HepG2 (cell line): Measurements from ENCODE around the gene ADARB2. TPM values are rescaled to one million over a fixed set of nuclear protein-coding genes. Genes with fewer than 3 reads are reported as not detected.

Experiments used
- ATAC-seq: fragments of 200-7000 bp; cut with Tn5 transposase; 3 replicates; pipeline ENCODE4 v1.9.1; 2020; ENCODE audit warnings: mild to moderate bottlenecking, moderate library complexity
- BruUV-seq: library from RNA; stranded (reverse); fragments of 400-500 nt; replicated peaks from 2 replicates; lab custom pipeline; 2021; lab: Mats Ljungman, UMichigan
- CTCF ChIA-PET: fragments of 300-600 bp; formaldehyde crosslinking; extraction: SDS; loops from one replicate; lab custom pipeline; 2021; ENCODE audit warnings: low total read pairs, inconsistent platforms, low intra/inter-chr PET ratio; lab: Yijun Ruan, JAX
- POLR2A ChIA-PET: fragments of 350-600 bp; sonication (Branson Sonifier 250); formaldehyde crosslinking; loops from one replicate; lab custom pipeline; 2020; ENCODE audit warnings: antibody characterized with exemption, inconsistent platforms; lab: Yijun Ruan, JAX
- DNase-seq: peaks from one replicate; pipeline ENCODE4 v3.0.0-alpha.2; 2015; ENCODE audit warnings: low spot score
- FAIRE-seq: peaks from 3 replicates; lab custom pipeline; 2011; peaks lifted over from hg19 to GRCh38; lab: Jason Lieb, UNC
- H2AFZ ChIP-seq: one replicate; pipeline ENCODE4 v1.6.1; 2011; ENCODE audit warnings: low read length, inconsistent platforms
- H3K27ac ChIP-seq: fragments of 300-600 bp; 3 replicates; pipeline ENCODE4 v1.8.0; 2011; ENCODE audit warnings: mixed run types, mild to moderate bottlenecking, mixed read lengths, low read length, inconsistent platforms; ENCODE audit not compliant: insufficient read depth; ENCODE audit errors: extremely low read length
- H3K27me3 ChIP-seq, 2 experiments: fragments of 200-600 bp in 1 of 2; 2 replicates in 1 of 2; 3 replicates in 1 of 2; pipeline versions ENCODE4 v1.6.0 to v1.8.0; 2011; ENCODE audit warnings: low read length in 2 of 2, mild to moderate bottlenecking in 2 of 2, moderate library complexity in 2 of 2, inconsistent platforms in 1 of 2; ENCODE audit not compliant: insufficient read depth in 2 of 2, control insufficient read depth in 1 of 2
- H3K36me3 ChIP-seq, 2 experiments: fragments of 200-600 bp in 1 of 2; replicated peaks in 1 of 2; 2 replicates in 1 of 2; 3 replicates in 1 of 2; pipeline versions ENCODE4 v1.5.1 to v1.8.0; 2011; ENCODE audit warnings: low read length in 2 of 2, inconsistent platforms in 1 of 2; ENCODE audit not compliant: insufficient read depth in 2 of 2, control insufficient read depth in 1 of 2
- H3K4me1 ChIP-seq: 2 replicates; pipeline ENCODE4 v1.5.1; 2012; ENCODE audit warnings: low read length, inconsistent platforms; ENCODE audit not compliant: insufficient read depth
- H3K4me2 ChIP-seq: 2 replicates; pipeline ENCODE4 v1.6.0; 2011; ENCODE audit warnings: low read depth, low read length, inconsistent platforms
- H3K4me3 ChIP-seq, 3 experiments: fragments of 200-600 bp in 1 of 3; sonication (generic), shearing (Covaris generic) in 1 of 3; replicated peaks in 1 of 3; 2 replicates each; pipeline ENCODE4 v1.5.1; 2011 to 2016; ENCODE audit warnings: low read length in 3 of 3, inconsistent platforms in 2 of 3, low read depth in 2 of 3, mild to moderate bottlenecking in 2 of 3, control low read depth in 1 of 3, mixed read lengths in 1 of 3; ENCODE audit not compliant: insufficient read depth in 1 of 3
- H3K79me2 ChIP-seq: one replicate; pipeline ENCODE4 v1.6.1; 2011; ENCODE audit warnings: low read length, inconsistent platforms; ENCODE audit not compliant: insufficient read depth
- H3K9ac ChIP-seq: 2 replicates; pipeline ENCODE4 v1.6.0; 2011; ENCODE audit warnings: mild to moderate bottlenecking, low read depth, low read length, inconsistent platforms; ENCODE audit not compliant: insufficient read depth
- H3K9me3 ChIP-seq: 2 replicates; pipeline ENCODE4 v1.5.1; 2012; ENCODE audit warnings: mild to moderate bottlenecking, low read length
- H4K20me1 ChIP-seq: 2 replicates; pipeline ENCODE4 v1.6.0; 2011; ENCODE audit warnings: inconsistent platforms, mild to moderate bottlenecking, low read length, moderate library complexity; ENCODE audit not compliant: insufficient read depth
- GATAD2A ChIP-seq: IDR thresholded peaks from 2 replicates; pipeline ENCODE4 v1.6.1; 2016
- JUN ChIP-seq: sonication (generic); formaldehyde crosslinking; IDR thresholded peaks from 2 replicates; pipeline ENCODE4 v1.4.0; 2020; ENCODE audit warnings: mild to moderate bottlenecking, missing genetic modification reagents
- MBNL3 ChIP-seq: fragments of 250-450 bp; sonication (Bioruptor Pico); conservative IDR thresholded peaks from 2 replicates; pipeline ENCODE4 v1.8.0; 2022; ENCODE audit warnings: mild to moderate bottlenecking, inconsistent platforms
- MEIS2 ChIP-seq: sonication (generic); formaldehyde crosslinking; IDR thresholded peaks from 2 replicates; pipeline ENCODE4 v1.9.0; 2021; ENCODE audit warnings: mild to moderate bottlenecking, missing genetic modification reagents
- PATZ1 ChIP-seq: sonication (generic); formaldehyde crosslinking; IDR thresholded peaks from 2 replicates; pipeline ENCODE4 v1.4.0; 2020; ENCODE audit warnings: missing genetic modification reagents
- PPARG ChIP-seq: conservative IDR thresholded peaks from 2 replicates; pipeline ENCODE4 v1.6.1; 2016; ENCODE audit warnings: missing biosample characterization, missing genetic modification reagents
- RFXANK ChIP-seq: IDR thresholded peaks from 2 replicates; pipeline ENCODE4 v1.6.1; 2016
- SMAD1 ChIP-seq: sonication (generic); formaldehyde crosslinking; IDR thresholded peaks from 2 replicates; pipeline ENCODE4 v1.4.0; 2020; ENCODE audit warnings: missing genetic modification reagents, low read depth, mild to moderate bottlenecking, borderline replicate concordance
- TBX2 ChIP-seq: sonication (generic); formaldehyde crosslinking; IDR thresholded peaks from 2 replicates; pipeline ENCODE4 v1.5.0; 2020; ENCODE audit warnings: missing genetic modification reagents, mild to moderate bottlenecking, borderline replicate concordance
- U2AF2 ChIP-seq: fragments of 200-400 bp; formaldehyde crosslinking; IDR thresholded peaks from 2 replicates; pipeline ENCODE4 v1.6.1; 2017; ENCODE audit warnings: low read depth, mild to moderate bottlenecking, low read length
- ZHX1 ChIP-seq: sonication (generic); formaldehyde crosslinking; IDR thresholded peaks from 2 replicates; pipeline ENCODE4 v1.8.1; 2022; ENCODE audit warnings: low read depth, mild to moderate bottlenecking, missing genetic modification reagents
- ZNF136 ChIP-seq: sonication (generic); formaldehyde crosslinking; IDR thresholded peaks from 2 replicates; pipeline ENCODE4 v1.8.1; 2022; ENCODE audit warnings: low read depth, mild to moderate bottlenecking, moderate library complexity, missing genetic modification reagents
- ZNF20 ChIP-seq: sonication (generic); formaldehyde crosslinking; IDR thresholded peaks from 2 replicates; pipeline ENCODE4 v1.4.0; 2020; ENCODE audit warnings: mild to moderate bottlenecking, moderate library complexity, missing genetic modification reagents
- ZNF326 ChIP-seq: sonication (generic); formaldehyde crosslinking; IDR thresholded peaks from 2 replicates; pipeline ENCODE4 v1.4.0; 2020; ENCODE audit warnings: missing genetic modification reagents, borderline replicate concordance
- ZNF691 ChIP-seq: sonication (generic); formaldehyde crosslinking; IDR thresholded peaks from 2 replicates; pipeline ENCODE4 v1.4.0; 2020; ENCODE audit warnings: missing genetic modification reagents, low read depth, mild to moderate bottlenecking, borderline replicate concordance
- ZNF749 ChIP-seq: sonication (generic); formaldehyde crosslinking; IDR thresholded peaks from 2 replicates; pipeline ENCODE4 v1.8.0; 2022; ENCODE audit warnings: mild to moderate bottlenecking, missing genetic modification reagents, moderate library complexity, borderline replicate concordance
- ZSCAN25 ChIP-seq: sonication (generic); formaldehyde crosslinking; IDR thresholded peaks from 2 replicates; pipeline ENCODE4 v1.8.0; 2022; ENCODE audit warnings: mild to moderate bottlenecking, missing genetic modification reagents
- WGBS: methylation state at CpG from one replicate; pipeline ENCODE4 v1.1.6; 2017; ENCODE audit warnings: low lambda C conversion rate; 5-methylcytosine and 5-hydroxymethylcytosine counted together
- in situ Hi-C: cut with HindIII; loops from 2 replicates; pipeline ENCODE4 v1.10.0; 2017; ENCODE audit warnings: low pct_unique_long_range_greater_than_20kb; ENCODE audit not compliant: extremely low pct_ligation_motif_present
- intact Hi-C: fragments of 100-400 bp; cut with micrococcal nuclease; formaldehyde crosslinking; loops from one replicate; pipeline ENCODE4 v1.10.0; 2022; ENCODE audit not compliant: unreplicated experiment
- polyA plus RNA-seq, 8 experiments: library from polyadenylated mRNA; depleted of rRNA in 3 of 8; stranded (reverse) in 7 of 8; unstranded in 1 of 8; fragments of >200 nt; fragmentation: Illumina TruSeq in 4 of 8; extraction: Trizol in 4 of 8; gene quantifications; 2 replicates each; pipeline versions ENCODE4 v1.2.1 to v1.2.3, GENCODE V29; 2011 to 2016; ENCODE audit warnings: low read depth in 4 of 8, missing spikeins in 1 of 8, mixed read lengths in 1 of 8; ENCODE audit not compliant: insufficient read depth in 1 of 8
- total RNA-seq, 5 experiments: library from RNA; depleted of rRNA; stranded (reverse); fragments of >200 nt; fragmentation: Illumina TruSeq; extraction: Trizol; gene quantifications; 2 replicates each; pipeline ENCODE4 v1.2.3, GENCODE V29; 2016; ENCODE audit warnings: low read depth in 1 of 5

Gene ADARB2
- total and polyA plus RNA-seq, 2 of the 13 experiments (the other 11 are each of a cell fraction or from before 2014, with no cell fraction given) = not detected

- TF ChIP-seq MBNL3 (CRISPR knock-in tag) (no peak), MEIS2 (CRISPR knock-in tag) (no peak), TBX2 (no peak), ZSCAN25 (CRISPR knock-in tag) (no peak), ZNF20 (no peak)
Measured at GRCh38 chr10:1607466-1607865, 129.9 kb downstream of the ADARB2 start (continued).

DNA sequence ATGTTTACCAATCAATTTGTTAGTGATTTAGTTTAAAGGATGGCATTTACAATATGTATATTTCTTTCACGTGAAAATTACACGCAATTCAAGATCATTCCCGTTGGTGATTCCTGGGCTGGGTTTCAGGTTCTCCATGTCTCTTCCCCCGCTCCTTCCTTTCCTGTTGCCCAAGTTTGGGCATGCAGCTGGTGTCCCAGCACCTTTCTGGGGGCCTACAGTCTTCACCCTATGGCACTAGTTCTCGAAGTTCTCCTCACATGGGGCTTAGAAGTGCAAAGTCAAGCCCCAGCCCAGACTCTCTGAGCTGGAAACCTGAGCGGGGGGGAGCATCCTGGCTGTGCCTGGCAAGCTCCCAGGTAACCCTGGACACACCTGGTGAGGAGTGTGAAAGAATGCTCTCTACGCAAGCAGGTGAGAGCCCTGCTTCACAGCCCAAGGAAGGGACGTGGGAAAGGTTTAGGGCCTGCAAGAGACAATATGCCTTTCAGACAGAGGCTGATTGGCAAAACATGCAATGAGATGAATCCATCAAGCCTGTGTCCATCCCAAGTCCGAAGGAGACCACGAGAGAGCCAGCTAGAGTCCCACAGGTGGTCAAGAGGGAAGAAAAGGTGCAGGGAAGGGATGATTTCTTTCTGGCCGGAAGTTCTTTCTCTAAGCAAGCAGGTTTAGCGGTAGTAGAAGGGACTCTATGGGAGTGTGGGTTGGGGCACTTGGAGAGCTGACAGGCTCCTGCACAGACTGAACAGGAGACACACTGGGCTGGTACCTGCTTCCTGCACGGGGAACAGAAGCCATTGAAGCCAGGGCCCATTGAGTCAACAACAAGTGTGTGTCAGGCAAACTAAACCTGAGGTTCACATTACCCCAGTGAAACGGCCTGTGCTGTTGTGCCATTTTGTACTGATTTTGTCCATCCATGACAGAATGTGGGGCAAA is 131.1 kb downstream of the ADARB2 start:
- no peaks in the 10 kb centered on the region for H3K4me1 ChIP-seq
- no peak overlapping the region for H3K27ac ChIP-seq
- CTCF ChIA-PET = no interaction called here
- no peaks in the 10 kb centered on the region for H4K20me1 ChIP-seq
- H3K27me3 ChIP-seq = peaks cover 6 to 61% of the 10 kb centered on the region in 2 experiments; a peak in 4 of 5 replicates
- 15% methylated on average over 14 of the region's 14 CpGs for WGBS
- no peak overlapping the region for H3K4me2 ChIP-seq
- in situ Hi-C loops (no loop called here), intact Hi-C loops (no loop called here)
- ATAC-seq (no peak), DNase-seq (no peak), FAIRE-seq (no peak)
- H3K79me2 ChIP-seq = no peaks in the 10 kb centered on the region
- H3K9ac ChIP-seq = no peak overlapping the region
- H3K4me3 ChIP-seq = no peak overlapping the region
- POLR2A ChIA-PET = no interaction called here
- no peaks in the 10 kb centered on the region for H3K9me3 ChIP-seq
- no peaks in the 10 kb centered on the region for H3K36me3 ChIP-seq
- BruUV-seq = no TSS peak
- TF ChIP-seq SMAD1 (CRISPR knock-in tag) (no peak), ZNF136 (no peak), PATZ1 (no peak), RFXANK (CRISPR knock-in tag) (no peak), ZHX1 (CRISPR knock-in tag) (no peak), PPARG (CRISPR knock-in tag) (no peak), ZNF749 (CRISPR knock-in tag) (no peak), ZNF691 (CRISPR knock-in tag) (no peak), JUN (no peak), ZNF326 (no peak), GATAD2A (CRISPR knock-in tag) (no peak), U2AF2 (no peak)
- no peak overlapping the region for H2AFZ ChIP-seq
